CD4-positive, alpha-beta T cell (primary cell): Measurements from ENCODE around the gene SMAD3. TPM values are rescaled to one million over a fixed set of nuclear protein-coding genes. Genes with fewer than 3 reads are reported as not detected.

Source experiments
- ATAC-seq: fragments of 200-7000 bp; cut with Tn5 transposase; one replicate; pipeline ENCODE4 v1.10.0; 2022; ENCODE audit warnings: mild to moderate bottlenecking; ENCODE audit not compliant: poor library complexity
- CTCF ChIA-PET: fragments of 350-600 bp; sonication (Branson Sonifier 250); formaldehyde crosslinking; loops from one replicate; lab custom pipeline; 2021; ENCODE audit warnings: antibody characterized with exemption, inconsistent platforms; lab: Charles Lee
- POLR2A ChIA-PET: fragments of 350-600 bp; sonication (Branson Sonifier 250); formaldehyde crosslinking; loops from one replicate; lab custom pipeline; 2021; ENCODE audit warnings: antibody characterized with exemption, inconsistent platforms; lab: Charles Lee
- DNase-seq, 14 experiments: peaks; one replicate each; pipeline ENCODE4 v3.0.0-alpha.2; 2013 to 2020; ENCODE audit warnings: mixed read lengths in 2 of 14
- H3K27ac ChIP-seq, 2 donors: one replicate each; pipeline versions ENCODE4 v1.5.1 to v1.7.0; 2013; ENCODE audit warnings: low read length in 2 of 2, low read depth in 1 of 2, mild to moderate bottlenecking in 1 of 2
- H3K27me3 ChIP-seq, 2 experiments: 1 replicate in 1 of 2; 2 replicates in 1 of 2; pipeline versions ENCODE4 v1.6.1 to v1.7.0; 2013; ENCODE audit warnings: low read length in 2 of 2, control low read depth in 1 of 2, mild to moderate bottlenecking in 1 of 2, moderate library complexity in 1 of 2; ENCODE audit not compliant: insufficient read depth in 2 of 2, control insufficient read depth in 1 of 2
- H3K36me3 ChIP-seq: one replicate; pipeline ENCODE4 v1.6.1; 2013; ENCODE audit warnings: low read length, control low read depth; ENCODE audit not compliant: insufficient read depth
- H3K4me1 ChIP-seq: one replicate; pipeline ENCODE4 v1.6.1; 2013; ENCODE audit warnings: low read length, control low read depth; ENCODE audit not compliant: insufficient read depth
- H3K4me3 ChIP-seq: one replicate; pipeline ENCODE4 v1.5.1; 2013; ENCODE audit warnings: mild to moderate bottlenecking, low read length, moderate library complexity
- H3K9me3 ChIP-seq, 2 experiments: 1 replicate in 1 of 2; 2 replicates in 1 of 2; pipeline versions ENCODE4 v1.6.1 to v1.7.0; 2013; ENCODE audit warnings: low read length in 2 of 2, mild to moderate bottlenecking in 2 of 2, control low read depth in 1 of 2, moderate library complexity in 1 of 2; ENCODE audit not compliant: control insufficient read depth in 1 of 2, insufficient read depth in 1 of 2
- H3K27ac Mint-ChIP-seq: one replicate; pipeline ENCODE4 v1.8.0; 2020; ENCODE audit warnings: mixed read lengths
- H3K27me3 Mint-ChIP-seq: one replicate; pipeline ENCODE4 v1.8.0; 2021; ENCODE audit warnings: mixed read lengths
- H3K36me3 Mint-ChIP-seq: one replicate; pipeline ENCODE4 v1.8.0; 2021; ENCODE audit warnings: low read depth, mixed read lengths
- H3K4me1 Mint-ChIP-seq: one replicate; pipeline ENCODE4 v1.8.0; 2021; ENCODE audit warnings: low read depth, mixed read lengths
- H3K4me3 Mint-ChIP-seq: one replicate; pipeline ENCODE4 v1.8.0; 2020; ENCODE audit warnings: mild to moderate bottlenecking, mixed read lengths
- H3K9me3 Mint-ChIP-seq: one replicate; pipeline ENCODE4 v1.8.0; 2020; ENCODE audit warnings: mixed read lengths
- CTCF ChIP-seq: fragments of 200-600 bp; IDR thresholded peaks from one replicate; pipeline ENCODE4 v1.8.0; 2022; ENCODE audit warnings: antibody characterized with exemption, mild to moderate bottlenecking
- intact Hi-C, 2 experiments: fragments of 100-400 bp; cut with DNase I in 1 of 2; cut with micrococcal nuclease in 1 of 2; formaldehyde crosslinking; loops; one replicate each; pipeline versions ENCODE4 v1.15.1 to v1.9.0; 2023 to 2025; cut with DNase I, micrococcal nuclease
- total RNA-seq, 174 experiments: library from RNA in 2 of 174; stranded (reverse) in 2 of 174; gene quantifications; one replicate each; pipeline ENCODE4 v1.2.3 and lab custom pipeline; 2021 to 2026

Gene SMAD3
- total RNA-seq, 2 experiments from 2014 or later, result 30.0 to 31.0 TPM

GRCh38 chr15:67188551-67189218 is 123.3 kb downstream of the SMAD3 start:
- H3K4me3 Mint-ChIP-seq, result no peak overlapping the region
- H3K36me3 ChIP-seq, result peaks cover 96% of the 10 kb centered on the region
- ATAC-seq, result no peak
- H3K27ac Mint-ChIP-seq, result no peak overlapping the region
- H3K9me3 ChIP-seq, result peaks cover 0 to 8% of the 10 kb centered on the region in 2 experiments
- H3K36me3 Mint-ChIP-seq, result peaks cover 90% of the 10 kb centered on the region
- H3K27me3 ChIP-seq, result no peaks in the 10 kb centered on the region
- no peaks in the 10 kb centered on the region for H3K27me3 Mint-ChIP-seq
- ChIA-PET CTCF (interaction anchor here (1.0 kb wide), 1 partner anchor 242 kb away, joined by 3 read pairs; no protein-coding TSS in a partner anchor), POLR2A (no interaction called here)
- H3K4me3 ChIP-seq, result no peak overlapping the region
- no peaks in the 10 kb centered on the region for H3K9me3 Mint-ChIP-seq
- no peak overlapping the region for H3K27ac ChIP-seq
- no peak for DNase-seq
- no peaks in the 10 kb centered on the region for H3K4me1 Mint-ChIP-seq
- intact Hi-C loops, result no loop called here
- no peak for TF ChIP-seq CTCF
- H3K4me1 ChIP-seq, result peaks cover 11% of the 10 kb centered on the region

DNA sequence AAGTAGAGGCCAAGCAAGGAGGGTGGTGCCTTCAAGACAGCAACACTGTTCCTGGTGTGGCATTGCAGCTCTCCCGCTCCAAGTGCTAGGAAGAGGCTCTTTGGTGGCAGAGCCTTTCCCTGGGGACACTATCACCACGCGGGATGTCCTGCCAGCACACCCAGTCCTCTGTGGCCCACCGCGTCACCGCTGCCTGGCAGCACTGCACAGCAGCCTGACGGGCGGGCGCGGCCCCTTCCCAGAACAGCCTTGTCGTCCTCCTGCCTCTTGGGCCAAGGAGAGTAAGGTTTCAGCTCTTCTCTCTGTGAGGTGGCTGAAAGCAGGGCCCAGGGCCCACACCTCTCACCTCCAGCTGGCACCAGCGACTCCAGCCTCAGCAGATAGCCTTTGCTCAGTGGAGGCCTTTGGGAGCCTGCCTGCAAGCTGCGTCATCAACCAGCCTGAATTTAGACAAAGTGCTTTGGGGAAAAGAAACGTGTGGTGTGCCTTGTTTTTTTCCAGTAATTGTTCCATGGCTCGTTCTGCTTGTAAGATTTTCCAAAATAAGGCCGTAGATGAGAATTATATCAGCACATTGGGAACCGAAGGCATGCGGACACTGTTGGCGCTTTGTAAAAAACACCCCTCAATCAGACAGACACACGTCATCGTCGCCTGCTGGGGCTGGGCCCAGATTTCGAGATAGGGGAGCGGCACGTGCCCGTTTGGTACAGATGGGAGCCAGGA is 124.1 kb downstream of the SMAD3 start:
- Histone ChIP-seq H3K4me3 (no peak overlapping the region), H3K9me3 (peaks cover 0 to 8% of the 10 kb centered on the region in 2 experiments), H3K27ac (no peak overlapping the region), H3K27me3 (no peaks in the 10 kb centered on the region), H3K36me3 (peaks cover 94% of the 10 kb centered on the region), H3K4me1 (peaks cover 11% of the 10 kb centered on the region)
- no peak overlapping the region for H3K4me3 Mint-ChIP-seq
- intact Hi-C loops, result no loop called here
- H3K27me3 Mint-ChIP-seq, result no peaks in the 10 kb centered on the region
- no peaks in the 10 kb centered on the region for H3K9me3 Mint-ChIP-seq
- POLR2A ChIA-PET, result no interaction called here
- no peak overlapping the region for H3K27ac Mint-ChIP-seq
- ATAC-seq (no peak), DNase-seq (no peak)
- no peaks in the 10 kb centered on the region for H3K4me1 Mint-ChIP-seq
- H3K36me3 Mint-ChIP-seq, result peaks cover 91% of the 10 kb centered on the region
- TF ChIP-seq CTCF, result no peak
- CTCF ChIA-PET, result interaction anchor here (1.0 kb wide), 1 partner anchor 243 kb away, joined by 3 read pairs; no protein-coding TSS in a partner anchor

DNA sequence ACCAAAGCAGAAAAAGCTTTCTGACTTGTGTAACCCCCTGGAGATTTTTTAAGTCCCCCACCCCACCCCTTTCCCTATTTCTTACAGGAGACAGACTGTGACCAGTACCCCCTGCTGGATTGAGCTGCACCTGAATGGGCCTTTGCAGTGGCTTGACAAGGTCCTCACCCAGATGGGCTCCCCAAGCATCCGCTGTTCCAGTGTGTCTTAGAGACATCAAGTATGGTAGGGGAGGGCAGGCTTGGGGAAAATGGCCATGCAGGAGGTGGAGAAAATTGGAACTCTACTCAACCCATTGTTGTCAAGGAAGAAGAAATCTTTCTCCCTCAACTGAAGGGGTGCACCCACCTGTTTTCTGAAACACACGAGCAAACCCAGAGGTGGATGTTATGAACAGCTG is 124.9 kb downstream of the SMAD3 start:
- Mint-ChIP-seq H3K4me3 (no peak overlapping the region), H3K36me3 (peaks cover 90% of the 10 kb centered on the region), H3K4me1 (no peaks in the 10 kb centered on the region), H3K27ac (no peak overlapping the region), H3K27me3 (no peaks in the 10 kb centered on the region), H3K9me3 (no peaks in the 10 kb centered on the region)
- TF ChIP-seq CTCF, result no peak
- DNase-seq (no peak), ATAC-seq (no peak)
- H3K4me1 ChIP-seq, result peaks cover 9% of the 10 kb centered on the region
- intact Hi-C loops, result no loop called here
- ChIA-PET CTCF (interaction anchor here (2.1 kb wide), 1 partner anchor 243 kb away, joined by 5 read pairs; no protein-coding TSS in a partner anchor), POLR2A (no interaction called here)
- H3K27ac ChIP-seq, result no peak overlapping the region
- no peak overlapping the region for H3K4me3 ChIP-seq
- peaks cover 86% of the 10 kb centered on the region for H3K36me3 ChIP-seq
- H3K9me3 ChIP-seq, result peaks cover 0 to 8% of the 10 kb centered on the region in 2 experiments
- H3K27me3 ChIP-seq, result no peaks in the 10 kb centered on the region
